PC-9 (cell line): ENCODE measurements around the gene TRIP13. TPM values are rescaled to one million over a fixed set of nuclear protein-coding genes. Genes with fewer than 3 reads are reported as not detected.

ENCODE experiments used
- BruUV-seq: library from RNA; stranded (reverse); fragments of 400-500 nt; replicated peaks from 2 replicates; lab custom pipeline; 2021; lab: Mats Ljungman, UMichigan
- CTCF ChIA-PET: fragments of 300-600 bp; sonication (Branson Sonifier 250); formaldehyde crosslinking; loops from one replicate; lab custom pipeline; 2022; ENCODE audit warnings: antibody characterized with exemption; lab: Charles Lee
- POLR2A ChIA-PET: fragments of 300-600 bp; sonication (Branson Sonifier 250); formaldehyde crosslinking; loops from one replicate; lab custom pipeline; 2022; ENCODE audit warnings: antibody characterized with exemption; ENCODE audit not compliant: unreplicated experiment; lab: Charles Lee
- DNase-seq, 2 experiments: peaks; one replicate each; pipeline versions ENCODE4 v3.0.0 to v3.0.0-alpha.2; 2015 to 2022; ENCODE audit warnings: mixed read lengths in 1 of 2
- H2AFZ ChIP-seq: fragments of 200-600 bp; sonication (generic); 2 replicates; pipeline ENCODE4 v1.8.1; 2017; ENCODE audit warnings: antibody characterized with exemption
- H3F3A ChIP-seq: fragments of 200-600 bp; sonication (generic); 2 replicates; pipeline ENCODE4 v1.8.1; 2017; ENCODE audit warnings: antibody characterized with exemption, mild to moderate bottlenecking, low read depth; ENCODE audit not compliant: insufficient read depth
- H3K27ac ChIP-seq: fragments of 200-600 bp; sonication (generic); 2 replicates; pipeline ENCODE4 v1.6.1; 2016; ENCODE audit warnings: mixed run types
- H3K27me3 ChIP-seq: fragments of 200-600 bp; sonication (generic); 2 replicates; pipeline ENCODE4 v1.6.1; 2016; ENCODE audit warnings: low read depth, mixed run types; ENCODE audit not compliant: insufficient read depth
- H3K36me3 ChIP-seq: fragments of 200-600 bp; sonication (generic); 2 replicates; pipeline ENCODE4 v1.6.1; 2016; ENCODE audit warnings: low read depth, mixed run types
- H3K4me1 ChIP-seq: fragments of 200-600 bp; sonication (generic); replicated peaks from 2 replicates; pipeline ENCODE4 v1.6.1; 2016; ENCODE audit warnings: mixed run types; ENCODE audit not compliant: insufficient read depth
- H3K4me2 ChIP-seq: fragments of 200-600 bp; sonication (generic); 2 replicates; pipeline ENCODE4 v1.6.1; 2017; ENCODE audit warnings: mixed run types
- H3K4me3 ChIP-seq: fragments of 200-600 bp; sonication (generic); 2 replicates; pipeline ENCODE4 v1.6.1; 2016; ENCODE audit warnings: mixed run types
- H3K79me2 ChIP-seq: fragments of 200-600 bp; sonication (generic); 2 replicates; pipeline ENCODE4 v1.6.1; 2017; ENCODE audit warnings: low read depth, mixed run types
- H3K9me2 ChIP-seq: fragments of 200-600 bp; sonication (generic); 2 replicates; pipeline ENCODE4 v1.8.1; 2017; ENCODE audit warnings: mild to moderate bottlenecking; ENCODE audit not compliant: insufficient read depth
- H3K9me3 ChIP-seq: fragments of 200-600 bp; sonication (generic); 2 replicates; pipeline ENCODE4 v1.8.1; 2016; ENCODE audit warnings: low read depth; ENCODE audit not compliant: insufficient read depth
- H4K20me1 ChIP-seq: fragments of 200-600 bp; sonication (generic); 2 replicates; pipeline ENCODE4 v1.8.1; 2017; ENCODE audit not compliant: insufficient read depth
- EZH2 ChIP-seq: fragments of 200-600 bp; sonication (generic); IDR thresholded peaks from 2 replicates; pipeline ENCODE4 v1.8.0; 2017; ENCODE audit warnings: antibody characterized with exemption, low read depth
- intact Hi-C: fragments of 100-400 bp; cut with micrococcal nuclease; formaldehyde crosslinking; loops from one replicate; pipeline ENCODE4 v1.10.0; 2022; ENCODE audit not compliant: unreplicated experiment
- total RNA-seq: library from RNA; stranded (reverse); gene quantifications from 2 replicates; pipeline ENCODE4 v1.2.3, GENCODE V29; 2021
- TF ChIP-seq, protein P1 (sequence below): fragments of 200-600 bp; sonication (generic); conservative IDR thresholded peaks from 2 replicates; pipeline ENCODE4 v1.6.1; 2017; ENCODE audit warnings: mixed run types, antibody characterized with exemption, mild to moderate bottlenecking, moderate library complexity

Gene TRIP13
- total RNA-seq, 1 experiment from 2014 or later, result 74.0 TPM

DNA sequence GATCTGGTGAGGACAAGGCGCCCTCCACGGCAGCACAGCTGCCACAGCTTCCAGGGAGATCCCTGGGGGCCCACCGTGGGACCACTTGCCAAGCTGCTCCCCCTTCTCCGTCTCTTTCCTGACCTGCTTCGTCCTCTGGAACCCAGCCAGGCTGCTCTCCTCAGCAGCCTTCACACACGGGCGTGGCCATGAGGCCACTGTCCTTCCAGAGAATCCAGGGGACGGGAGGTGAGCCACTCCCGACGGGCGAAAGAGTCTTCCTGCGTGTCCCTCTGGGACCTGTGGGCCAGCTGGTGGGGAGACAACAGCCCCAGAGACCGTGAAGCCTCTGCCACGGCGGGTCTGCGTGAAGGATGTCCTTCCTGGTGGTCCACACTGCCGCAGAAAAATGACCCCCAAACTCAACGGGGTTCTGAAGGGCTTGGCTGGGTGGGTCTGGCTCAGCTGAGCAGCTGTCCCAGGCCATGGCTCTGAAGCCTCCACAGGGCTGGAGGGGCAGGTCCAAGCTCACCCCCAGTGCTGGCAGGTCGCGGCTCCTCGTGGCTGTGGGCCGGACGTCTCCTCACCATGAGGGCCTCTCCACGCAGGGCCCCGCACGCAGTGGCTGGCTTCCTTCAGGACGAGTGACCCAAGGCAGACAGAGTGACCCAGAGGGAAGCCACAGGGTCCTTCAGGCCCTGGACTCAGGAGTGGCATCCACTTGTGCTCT is 68.5 kb downstream of the TRIP13 start:
- H3K4me2 ChIP-seq, result no peak overlapping the region
- TF ChIP-seq, protein P1, sequence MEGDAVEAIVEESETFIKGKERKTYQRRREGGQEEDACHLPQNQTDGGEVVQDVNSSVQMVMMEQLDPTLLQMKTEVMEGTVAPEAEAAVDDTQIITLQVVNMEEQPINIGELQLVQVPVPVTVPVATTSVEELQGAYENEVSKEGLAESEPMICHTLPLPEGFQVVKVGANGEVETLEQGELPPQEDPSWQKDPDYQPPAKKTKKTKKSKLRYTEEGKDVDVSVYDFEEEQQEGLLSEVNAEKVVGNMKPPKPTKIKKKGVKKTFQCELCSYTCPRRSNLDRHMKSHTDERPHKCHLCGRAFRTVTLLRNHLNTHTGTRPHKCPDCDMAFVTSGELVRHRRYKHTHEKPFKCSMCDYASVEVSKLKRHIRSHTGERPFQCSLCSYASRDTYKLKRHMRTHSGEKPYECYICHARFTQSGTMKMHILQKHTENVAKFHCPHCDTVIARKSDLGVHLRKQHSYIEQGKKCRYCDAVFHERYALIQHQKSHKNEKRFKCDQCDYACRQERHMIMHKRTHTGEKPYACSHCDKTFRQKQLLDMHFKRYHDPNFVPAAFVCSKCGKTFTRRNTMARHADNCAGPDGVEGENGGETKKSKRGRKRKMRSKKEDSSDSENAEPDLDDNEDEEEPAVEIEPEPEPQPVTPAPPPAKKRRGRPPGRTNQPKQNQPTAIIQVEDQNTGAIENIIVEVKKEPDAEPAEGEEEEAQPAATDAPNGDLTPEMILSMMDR, result no peak
- no peak for TF ChIP-seq EZH2
- no peaks in the 10 kb centered on the region for H3F3A ChIP-seq
- CTCF ChIA-PET, result interaction anchor here (1.0 kb wide), 1 partner anchor 10 kb away, joined by 3 read pairs; no protein-coding TSS in a partner anchor
- intact Hi-C loops, result no loop called here
- H3K79me2 ChIP-seq, result no peaks in the 10 kb centered on the region
- no peaks in the 10 kb centered on the region for H3K36me3 ChIP-seq
- H3K9me2 ChIP-seq, result no peaks in the 10 kb centered on the region
- H4K20me1 ChIP-seq, result peaks cover 4% of the 10 kb centered on the region; the same call in 1 of the 2 replicates
- DNase-seq, result no peak
- POLR2A ChIA-PET, result no interaction called here
- BruUV-seq, result no TSS peak
- peaks cover 97% of the 10 kb centered on the region for H3K27me3 ChIP-seq
- H3K4me3 ChIP-seq, result no peak overlapping the region
- H3K9me3 ChIP-seq, result no peaks in the 10 kb centered on the region
- H3K4me1 ChIP-seq, result no peaks in the 10 kb centered on the region
- H2AFZ ChIP-seq, result no peak overlapping the region
- H3K27ac ChIP-seq, result no peak overlapping the region

DNA sequence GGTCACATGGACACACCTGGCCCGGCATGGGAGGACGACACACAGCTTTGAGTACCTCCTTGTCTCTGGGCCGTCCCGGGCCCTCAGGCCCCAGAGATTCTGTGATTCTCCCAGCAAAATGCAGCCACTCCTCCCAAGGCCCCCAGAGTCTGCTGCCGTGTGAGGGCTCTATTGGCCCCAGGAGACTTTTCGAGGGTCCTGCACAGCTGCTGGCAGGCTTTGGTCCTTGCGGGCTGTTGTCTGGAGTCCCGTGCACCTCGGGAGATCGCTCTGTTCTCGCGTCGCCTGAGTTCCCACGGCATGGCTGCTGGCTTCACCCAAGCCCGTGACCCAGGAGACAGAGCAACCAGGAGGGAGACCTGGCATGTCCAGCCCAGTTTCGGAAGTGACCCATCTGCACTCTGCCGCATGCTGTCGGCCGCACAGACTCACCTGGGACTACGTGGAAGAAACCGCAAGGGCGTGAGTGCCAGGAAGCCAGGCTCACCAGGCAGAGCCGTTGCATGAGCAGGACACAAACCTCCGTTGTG is 69.1 kb downstream of the TRIP13 start:
- ChIA-PET POLR2A (no interaction called here), CTCF (interaction anchor here (1.0 kb wide), 1 partner anchor 11 kb away, joined by 3 read pairs; no protein-coding TSS in a partner anchor)

DNA sequence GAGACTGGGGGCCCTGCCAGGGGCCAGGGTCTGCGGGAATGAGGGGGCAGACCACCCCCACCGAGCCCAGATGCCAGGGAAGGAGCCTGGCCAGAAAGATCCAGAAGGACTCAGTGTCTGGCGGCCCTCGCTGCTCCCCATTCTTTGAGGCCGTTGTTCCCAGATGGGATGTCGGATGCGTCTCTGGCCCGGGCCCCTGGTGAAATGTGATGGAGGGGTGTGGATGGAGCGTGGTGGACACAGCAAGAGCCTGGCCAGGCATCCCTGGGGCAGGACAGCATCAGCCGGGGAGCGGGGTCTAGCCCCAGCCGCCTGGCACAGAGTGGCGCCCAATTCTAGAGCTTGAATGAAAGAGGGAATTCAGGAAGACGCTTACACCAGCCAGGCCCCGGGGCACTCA is 69.7 kb downstream of the TRIP13 start:
- Histone ChIP-seq H3K27me3 (peaks cover 97% of the 10 kb centered on the region), H3K4me3 (no peak overlapping the region), H3K79me2 (no peaks in the 10 kb centered on the region), H3K36me3 (no peaks in the 10 kb centered on the region), H2AFZ (no peak overlapping the region), H4K20me1 (peaks cover 4% of the 10 kb centered on the region; the same call in 1 of the 2 replicates), H3F3A (no peaks in the 10 kb centered on the region), H3K4me2 (no peak overlapping the region), H3K27ac (no peak overlapping the region), H3K4me1 (no peaks in the 10 kb centered on the region), H3K9me2 (no peaks in the 10 kb centered on the region), H3K9me3 (no peaks in the 10 kb centered on the region)
- ChIA-PET CTCF (no interaction called here), POLR2A (no interaction called here)
- intact Hi-C loops, result no loop called here
- DNase-seq, result no peak
- TF ChIP-seq, protein P1, result no peak
- TF ChIP-seq EZH2, result no peak
- BruUV-seq, result no TSS peak

More for the DNA sequence above, 69.1 kb downstream of the TRIP13 start:
- H2AFZ ChIP-seq, result no peak overlapping the region
- no peaks in the 10 kb centered on the region for H3K9me2 ChIP-seq
- no peaks in the 10 kb centered on the region for H3F3A ChIP-seq
- H3K4me1 ChIP-seq, result no peaks in the 10 kb centered on the region
- peaks cover 4% of the 10 kb centered on the region; the same call in 1 of the 2 replicates for H4K20me1 ChIP-seq
- TF ChIP-seq EZH2, result no peak
- no peak overlapping the region for H3K4me2 ChIP-seq
- no peaks in the 10 kb centered on the region for H3K79me2 ChIP-seq
- H3K27ac ChIP-seq, result no peak overlapping the region
- no TSS peak for BruUV-seq
- H3K27me3 ChIP-seq, result peaks cover 97% of the 10 kb centered on the region
- intact Hi-C loops, result no loop called here
- H3K4me3 ChIP-seq, result no peak overlapping the region
- no peak for DNase-seq
- H3K36me3 ChIP-seq, result no peaks in the 10 kb centered on the region
- H3K9me3 ChIP-seq, result no peaks in the 10 kb centered on the region
